Kidney (tissue), 14 donors: ENCODE results near the gene TCERG1L. TPM values are rescaled to one million over a fixed set of nuclear protein-coding genes. Genes with fewer than 3 reads are reported as not detected.
A peak's percentile ranks its signal among the peaks of the same experiment; 100 is the strongest.

Source experiments
- DNase-seq, 5 donors: peaks; one replicate each; pipeline ENCODE4 v3.0.0-alpha.2; 2013 to 2020
- FAIRE-seq: peaks from 2 replicates; lab custom pipeline; 2012; peaks lifted over from hg19 to GRCh38; lab: Jason Lieb, UNC
- H3K27ac ChIP-seq, 2 donors: one replicate each; pipeline ENCODE4 v1.7.0; 2013; ENCODE audit warnings: low read depth in 2 of 2, low read length in 2 of 2, inconsistent platforms in 1 of 2
- H3K27me3 ChIP-seq: one replicate; pipeline ENCODE4 v1.7.1; 2013; ENCODE audit warnings: low read length, inconsistent platforms; ENCODE audit not compliant: control insufficient read depth, insufficient read depth
- H3K36me3 ChIP-seq, 3 donors: one replicate each; pipeline versions ENCODE4 v1.7.0 to v1.7.1; 2013; ENCODE audit warnings: low read length in 3 of 3, control low read depth in 1 of 3, inconsistent platforms in 1 of 3; ENCODE audit not compliant: insufficient read depth in 3 of 3, control insufficient read depth in 2 of 3
- H3K4me1 ChIP-seq, 3 donors: one replicate each; pipeline versions ENCODE4 v1.7.0 to v1.7.1; 2013; ENCODE audit warnings: low read length in 3 of 3, inconsistent platforms in 1 of 3, low read depth in 1 of 3; ENCODE audit not compliant: control insufficient read depth in 2 of 3, insufficient read depth in 2 of 3
- H3K4me3 ChIP-seq, 3 donors: one replicate each; pipeline versions ENCODE4 v1.7.0 to v1.8.1; 2013; ENCODE audit warnings: low read length in 3 of 3, control low read depth in 1 of 3, inconsistent platforms in 1 of 3
- H3K9ac ChIP-seq, 3 donors: one replicate each; pipeline versions ENCODE4 v1.7.0 to v1.7.1; 2013; ENCODE audit warnings: low read length in 3 of 3, control low read depth in 1 of 3, inconsistent platforms in 1 of 3
- H3K9me3 ChIP-seq, 3 donors: one replicate each; pipeline versions ENCODE4 v1.7.0 to v1.7.1; 2013; ENCODE audit warnings: low read length in 3 of 3, control low read depth in 1 of 3, inconsistent platforms in 1 of 3; ENCODE audit not compliant: control insufficient read depth in 2 of 3, insufficient read depth in 1 of 3
- CTCF ChIP-seq: IDR thresholded peaks from 3 replicates; pipeline ENCODE4 v1.5.1; 2012; ENCODE audit warnings: mild to moderate bottlenecking, moderate library complexity, borderline replicate concordance; ENCODE audit not compliant: insufficient read depth; ENCODE audit errors: extremely low read depth
- intact Hi-C: fragments of 100-400 bp; cut with DNase I; formaldehyde crosslinking; loops from one replicate; pipeline ENCODE4 v1.11.1; 2022
- polyA plus RNA-seq: library from polyadenylated mRNA; stranded (reverse); fragments of 350-450 nt; fragmentation: Illumina TruSeq; extraction: RNeasy Lipid Tissue Mini Kit (QIAGEN cat#74804); gene quantifications from one replicate; pipeline ENCODE4 v1.2.3, GENCODE V29; 2014; ENCODE audit warnings: low read depth, low replicate concordance; ENCODE audit not compliant: insufficient read depth
- total RNA-seq: library from RNA; stranded (reverse); fragmentation: NEBNext Ultra II Directional; extraction: Animal tissue kit (Norgen Biotek cat#: 25700); gene quantifications from one replicate; pipeline ENCODE4 v1.2.1, GENCODE V29; 2021
- donor health status: control.
- donor health status: control.
- donor health status: control.
- donor health status: control.
- donor health status: control.
- donor health status: DM: yes; HTN: yes; CAD: no.
- donor health status: Normal renal cell carcinoma (clear cell type).

Gene TCERG1L
- total and polyA plus RNA-seq, 2 donors from 2014 or later = not detected

- no peaks in the 10 kb centered on the region for H3K9me3 ChIP-seq
- no peak for TF ChIP-seq CTCF
- FAIRE-seq (no peak), DNase-seq (peak in 1 of 5 donors; percentile 29)
- intact Hi-C loops = no loop called here
- no peaks in the 10 kb centered on the region for H3K36me3 ChIP-seq
- no peak overlapping the region for H3K9ac ChIP-seq
- no peaks in the 10 kb centered on the region for H3K27me3 ChIP-seq
- no peak overlapping the region for H3K4me3 ChIP-seq
- H3K27ac ChIP-seq = no peak overlapping the region
- H3K4me1 ChIP-seq = no peaks in the 10 kb centered on the region
These were observed 212.3 kb downstream of the TCERG1L start for GRCh38 chr10:131099028-131099726.

- Histone ChIP-seq H3K27ac (no peak overlapping the region), H3K36me3 (no peaks in the 10 kb centered on the region), H3K4me1 (no peaks in the 10 kb centered on the region), H3K9me3 (no peaks in the 10 kb centered on the region), H3K4me3 (no peak overlapping the region), H3K9ac (no peak overlapping the region), H3K27me3 (no peaks in the 10 kb centered on the region)
- FAIRE-seq (no peak), DNase-seq (peak in 1 of 5 donors; percentile 24)
- intact Hi-C loops = no loop called here
- TF ChIP-seq CTCF = no peak
These were observed 213.0 kb downstream of the TCERG1L start for GRCh38 chr10:131098416-131098952.

GRCh38 chr10:131096031-131096430, 215.5 kb downstream of the TCERG1L start:
- intact Hi-C loops = no loop called here
- TF ChIP-seq CTCF = no peak
- no peak overlapping the region for H3K27ac ChIP-seq
- peak in 1 of 5 donors; percentile 47 for DNase-seq
- H3K9me3 ChIP-seq = no peaks in the 10 kb centered on the region
- no peak for FAIRE-seq
- H3K4me3 ChIP-seq = no peak overlapping the region
- H3K36me3 ChIP-seq = no peaks in the 10 kb centered on the region
- no peaks in the 10 kb centered on the region for H3K27me3 ChIP-seq
- H3K4me1 ChIP-seq = no peaks in the 10 kb centered on the region
- no peak overlapping the region for H3K9ac ChIP-seq

GRCh38 chr10:131095313-131095580, 216.3 kb downstream of the TCERG1L start:
- TF ChIP-seq CTCF = no peak

More at GRCh38 chr10:131095313-131095580, 216.3 kb downstream of the TCERG1L start:
- Histone ChIP-seq H3K4me1 (no peaks in the 10 kb centered on the region), H3K27me3 (no peaks in the 10 kb centered on the region), H3K36me3 (no peaks in the 10 kb centered on the region), H3K9ac (no peak overlapping the region), H3K27ac (no peak overlapping the region), H3K4me3 (no peak overlapping the region), H3K9me3 (no peaks in the 10 kb centered on the region)
- DNase-seq (no peak), FAIRE-seq (no peak)
- intact Hi-C loops = no loop called here
